Activated naive CD8-positive, alpha-beta T cell treated with anti-CD3 and anti-CD28 coated beads, Interleukin-2, amount 50 U/mL, for 24 hours (primary cell): ENCODE results near the gene CALR3.
"Not testable (repeated sequence)": the region's sequence is repeated elsewhere in the genome, so short reads cannot be mapped to it uniquely, and the experiment has no call there.

ENCODE experiments used
- ATAC-seq: fragments of 150-1000 bp; cut with Tn5 transposase; one replicate; pipeline ENCODE4 v1.10.0; 2021
- DNase-seq: peaks from one replicate; pipeline ENCODE4 v3.0.0; 2021
- H3K27ac Mint-ChIP-seq: one replicate; pipeline ENCODE4 v1.8.0; 2021; ENCODE audit warnings: mild to moderate bottlenecking, mixed read lengths
- H3K27me3 Mint-ChIP-seq: one replicate; pipeline ENCODE4 v1.8.0; 2021; ENCODE audit warnings: mixed read lengths
- H3K36me3 Mint-ChIP-seq: one replicate; pipeline ENCODE4 v1.8.0; 2021; ENCODE audit warnings: low read depth, mixed read lengths
- H3K4me1 Mint-ChIP-seq: one replicate; pipeline ENCODE4 v1.8.0; 2021; ENCODE audit warnings: mixed read lengths
- H3K4me3 Mint-ChIP-seq: one replicate; pipeline ENCODE4 v1.8.0; 2021; ENCODE audit warnings: mild to moderate bottlenecking, moderate library complexity, mixed read lengths
- H3K9me3 Mint-ChIP-seq: one replicate; pipeline ENCODE4 v1.8.0; 2021; ENCODE audit warnings: mixed read lengths

The CALR3 gene

GRCh38 chr19:16462757-16463250 lies 33.2 kb downstream of the CALR3 start:
- Mint-ChIP-seq H3K9me3 (no peaks in the 10 kb centered on the region), H3K36me3 (peaks cover 2% of the 10 kb centered on the region), H3K4me3 (no peak overlapping the region), H3K4me1 (peaks cover 57% of the 10 kb centered on the region), H3K27me3 (no peaks in the 10 kb centered on the region), H3K27ac (no peak overlapping the region)
- no peak for DNase-seq
- no peak for ATAC-seq

- Mint-ChIP-seq H3K9me3 (no peaks in the 10 kb centered on the region), H3K36me3 (peaks cover 2% of the 10 kb centered on the region), H3K27ac (no peak overlapping the region), H3K4me3 (no peak overlapping the region), H3K4me1 (peaks cover 63% of the 10 kb centered on the region), H3K27me3 (no peaks in the 10 kb centered on the region)
- no peak for ATAC-seq
- no peak for DNase-seq
These were observed 34.3 kb downstream of the CALR3 start for GRCh38 chr19:16461630-16462051.

GRCh38 chr19:16460454-16460853 lies 35.5 kb downstream of the CALR3 start:
- DNase-seq (no peak), ATAC-seq (no peak)
- peaks cover 4% of the 10 kb centered on the region for H3K36me3 Mint-ChIP-seq
- no peaks in the 10 kb centered on the region for H3K9me3 Mint-ChIP-seq
- no peak overlapping the region for H3K27ac Mint-ChIP-seq
- H3K4me3 Mint-ChIP-seq, result no peak overlapping the region
- peaks cover 61% of the 10 kb centered on the region for H3K4me1 Mint-ChIP-seq
- no peaks in the 10 kb centered on the region for H3K27me3 Mint-ChIP-seq

- no peak for ATAC-seq
- H3K27me3 Mint-ChIP-seq, result no peaks in the 10 kb centered on the region
- no peak overlapping the region for H3K4me3 Mint-ChIP-seq
- peaks cover 2% of the 10 kb centered on the region for H3K36me3 Mint-ChIP-seq
- no peak overlapping the region for H3K27ac Mint-ChIP-seq
- peaks cover 60% of the 10 kb centered on the region for H3K4me1 Mint-ChIP-seq
- DNase-seq, result no peak
- no peaks in the 10 kb centered on the region for H3K9me3 Mint-ChIP-seq
These were observed 36.3 kb downstream of the CALR3 start for GRCh38 chr19:16459680-16460079.

- H3K27me3 Mint-ChIP-seq, result no peaks in the 10 kb centered on the region
- DNase-seq (no peak), ATAC-seq (no peak)
- H3K4me1 Mint-ChIP-seq, result peaks cover 57% of the 10 kb centered on the region
- H3K27ac Mint-ChIP-seq, result peak overlapping the region; percentile 4
- H3K4me3 Mint-ChIP-seq, result no peak overlapping the region
- H3K9me3 Mint-ChIP-seq, result no peaks in the 10 kb centered on the region
- H3K36me3 Mint-ChIP-seq, result peaks cover 4% of the 10 kb centered on the region
These were observed 37.3 kb downstream of the CALR3 start for GRCh38 chr19:16458391-16459341.

- DNase-seq (no peak), ATAC-seq (no peak)
- Mint-ChIP-seq H3K36me3 (peaks cover 4% of the 10 kb centered on the region), H3K9me3 (no peaks in the 10 kb centered on the region), H3K4me3 (no peak overlapping the region), H3K27me3 (no peaks in the 10 kb centered on the region), H3K27ac (peak overlapping the region; percentile 18), H3K4me1 (peaks cover 50% of the 10 kb centered on the region)
These were observed 38.0 kb downstream of the CALR3 start for GRCh38 chr19:16457954-16458331.

- H3K9me3 Mint-ChIP-seq, result no peaks in the 10 kb centered on the region
- no peaks in the 10 kb centered on the region for H3K27me3 Mint-ChIP-seq
- peaks cover 4% of the 10 kb centered on the region for H3K36me3 Mint-ChIP-seq
- DNase-seq (no peak), ATAC-seq (peak; percentile 22)
- peaks cover 46% of the 10 kb centered on the region for H3K4me1 Mint-ChIP-seq
- peak overlapping the region; percentile 18 for H3K27ac Mint-ChIP-seq
- peak overlapping the region; percentile 39 for H3K4me3 Mint-ChIP-seq
These were observed 38.6 kb downstream of the CALR3 start for GRCh38 chr19:16457195-16457953.

GRCh38 chr19:16456652-16457194 lies 39.2 kb downstream of the CALR3 start:
- DNase-seq (no peak), ATAC-seq (no peak)
- Mint-ChIP-seq H3K9me3 (no peaks in the 10 kb centered on the region), H3K4me3 (peak overlapping the region; percentile 39), H3K36me3 (peaks cover 4% of the 10 kb centered on the region), H3K27ac (no peak overlapping the region), H3K27me3 (no peaks in the 10 kb centered on the region), H3K4me1 (peaks cover 46% of the 10 kb centered on the region)

GRCh38 chr19:16455489-16455888 lies 40.5 kb downstream of the CALR3 start:
- no peaks in the 10 kb centered on the region for H3K9me3 Mint-ChIP-seq
- no peaks in the 10 kb centered on the region for H3K27me3 Mint-ChIP-seq
- no peak overlapping the region for H3K27ac Mint-ChIP-seq
- no peak overlapping the region for H3K4me3 Mint-ChIP-seq
- H3K36me3 Mint-ChIP-seq, result peaks cover 4% of the 10 kb centered on the region
- DNase-seq, result no peak
- no peak for ATAC-seq
- H3K4me1 Mint-ChIP-seq, result peaks cover 50% of the 10 kb centered on the region

- H3K9me3 Mint-ChIP-seq, result peaks cover 5% of the 10 kb centered on the region
- peaks cover 10% of the 10 kb centered on the region for H3K36me3 Mint-ChIP-seq
- H3K27me3 Mint-ChIP-seq, result no peaks in the 10 kb centered on the region
- H3K4me1 Mint-ChIP-seq, result peaks cover 50% of the 10 kb centered on the region
- no peak for DNase-seq
- no peak overlapping the region for H3K4me3 Mint-ChIP-seq
- no peak overlapping the region for H3K27ac Mint-ChIP-seq
- ATAC-seq, result no peak
These were observed 41.5 kb downstream of the CALR3 start for GRCh38 chr19:16454351-16454918.

- ATAC-seq (no peak), DNase-seq (no peak)
- H3K27me3 Mint-ChIP-seq, result no peaks in the 10 kb centered on the region
- H3K4me3 Mint-ChIP-seq, result no peak overlapping the region
- peaks cover 50% of the 10 kb centered on the region for H3K4me1 Mint-ChIP-seq
- H3K36me3 Mint-ChIP-seq, result peaks cover 11% of the 10 kb centered on the region
- H3K27ac Mint-ChIP-seq, result no peak overlapping the region
- H3K9me3 Mint-ChIP-seq, result peaks cover 11% of the 10 kb centered on the region
These were observed 43.6 kb downstream of the CALR3 start for GRCh38 chr19:16452325-16452724.

- Mint-ChIP-seq H3K4me3 (peak overlapping the region; percentile 23), H3K27ac (peak overlapping the region; percentile 86), H3K9me3 (peaks cover 11% of the 10 kb centered on the region), H3K27me3 (no peaks in the 10 kb centered on the region), H3K36me3 (peaks cover 10% of the 10 kb centered on the region), H3K4me1 (peaks cover 68% of the 10 kb centered on the region)
- DNase-seq (peak; percentile 38), ATAC-seq (peak; percentile 76)
These were observed 46.5 kb downstream of the CALR3 start for GRCh38 chr19:16449330-16449961.

GRCh38 chr19:16448872-16449271 lies 47.1 kb downstream of the CALR3 start:
- Mint-ChIP-seq H3K4me1 (peaks cover 68% of the 10 kb centered on the region), H3K4me3 (peak overlapping the region; percentile 23), H3K27ac (peak overlapping the region; percentile 86)

More at GRCh38 chr19:16448872-16449271, 47.1 kb downstream of the CALR3 start:
- not testable (repeated sequence) for ATAC-seq, DNase-seq, H3K27me3 Mint-ChIP-seq, H3K36me3 Mint-ChIP-seq
- peaks cover 11% of the 10 kb centered on the region for H3K9me3 Mint-ChIP-seq
